Measurements from ENCODE around the gene HECTD4.
"Not testable (repeated sequence)": the region's sequence is repeated elsewhere in the genome, so short reads cannot be mapped to it uniquely, and the experiment has no call there.

The HECTD4 gene

GRCh38 chr12:112256780-112257179, 125.5 kb downstream of the HECTD4 start:
- H3K4me1 ChIP-seq (ENCODE audit: control insufficient read depth in 2 of 2, insufficient read depth in 1 of 2, low read depth in 1 of 2, low read length in 2 of 2), result no peaks in the 10 kb centered on the region
- no peak overlapping the region for H3K18ac ChIP-seq (ENCODE audit: low read length)
- H3K27ac ChIP-seq (replicated peaks; ENCODE audit: low read length), result no peak overlapping the region
- H3K14ac ChIP-seq (ENCODE audit: low read length), result no peak overlapping the region
- no peak overlapping the region for H4K91ac ChIP-seq (ENCODE audit: low read depth, low read length, poor library complexity)
- H2AFZ ChIP-seq (ENCODE audit: low read length), result no peak overlapping the region
- no peak overlapping the region for H3K9ac ChIP-seq (ENCODE audit: low read depth, low read length, poor library complexity)
- no peak overlapping the region for H3K4ac ChIP-seq (ENCODE audit: low read length)
- H3K79me1 ChIP-seq (ENCODE audit: low read depth, low read length), result no peaks in the 10 kb centered on the region
- no peaks in the 10 kb centered on the region for H3K9me3 ChIP-seq (replicated peaks in 1 of 2; ENCODE audit: control insufficient read depth in 2 of 2, insufficient read depth in 1 of 2, low read depth in 1 of 2, low read length in 2 of 2)
- H2BK120ac ChIP-seq (ENCODE audit: low read depth, low read length), result no peak overlapping the region
- no peak overlapping the region for H3K23ac ChIP-seq (ENCODE audit: low read depth, low read length, poor library complexity)
- no peak overlapping the region for H3K4me3 ChIP-seq (ENCODE audit: low read length in 2 of 2)
- H3K27me3 ChIP-seq (ENCODE audit: control insufficient read depth in 3 of 3, insufficient read depth in 3 of 3, low read depth in 1 of 3, low read length in 3 of 3), result no peaks in the 10 kb centered on the region
- no peak overlapping the region for H2AK5ac ChIP-seq (ENCODE audit: low read depth, low read length)
- no peak overlapping the region for H2BK12ac ChIP-seq (ENCODE audit: low read length)
- H3K4me2 ChIP-seq (ENCODE audit: insufficient read depth, low read length, poor library complexity, severe bottlenecking), result no peak overlapping the region
- WGBS, 2 donors (ENCODE audit: extremely low coverage in 2 of 2, insufficient read length in 2 of 2, insufficient replicate concordance in 1 of 2), result no CpG with 5 or more reads among the region's 3 CpGs
- H3K36me3 ChIP-seq (replicated peaks in 1 of 2; ENCODE audit: control insufficient read depth in 2 of 2, insufficient read depth in 2 of 2, low read length in 2 of 2), result peaks cover 8 to 89% of the 10 kb centered on the region in 2 donors
- no peak overlapping the region for H2BK5ac ChIP-seq (ENCODE audit: low read length)
- no peak overlapping the region for H2BK15ac ChIP-seq (ENCODE audit: low read length)
- H4K8ac ChIP-seq (ENCODE audit: low read depth, low read length), result no peak overlapping the region
- no peak for DNase-seq (ENCODE audit: low spot score)

DNA sequence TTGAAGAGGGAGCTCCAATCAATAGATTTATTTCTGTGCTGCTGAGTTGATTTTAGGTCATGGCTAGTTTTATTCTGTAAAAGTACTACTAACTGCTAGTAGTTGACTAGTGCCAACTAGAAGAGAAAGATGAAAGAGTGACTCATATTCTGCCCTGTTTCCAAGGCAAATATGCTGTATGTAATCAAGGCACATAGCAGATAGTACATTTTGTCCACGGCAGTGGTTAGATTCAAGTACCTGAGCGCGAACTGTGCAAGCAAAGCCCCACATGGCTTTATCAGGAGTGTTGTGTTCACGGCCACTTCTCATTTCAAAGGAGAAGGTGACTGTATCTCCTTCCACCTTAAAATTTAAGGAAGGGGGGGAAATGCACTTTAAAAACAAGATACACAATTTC, 130.0 kb downstream of the HECTD4 start:
- no peak overlapping the region for H3K4me3 ChIP-seq (ENCODE audit: low read length in 2 of 2)
- peaks cover 7 to 97% of the 10 kb centered on the region in 2 donors for H3K36me3 ChIP-seq (replicated peaks in 1 of 2; ENCODE audit: control insufficient read depth in 2 of 2, insufficient read depth in 2 of 2, low read length in 2 of 2)
- no peak overlapping the region for H4K91ac ChIP-seq (ENCODE audit: low read depth, low read length, poor library complexity)
- H3K14ac ChIP-seq (ENCODE audit: low read length), result no peak overlapping the region
- H3K79me1 ChIP-seq (ENCODE audit: low read depth, low read length), result no peaks in the 10 kb centered on the region
- H2BK15ac ChIP-seq (ENCODE audit: low read length), result no peak overlapping the region
- no peak overlapping the region for H2BK120ac ChIP-seq (ENCODE audit: low read depth, low read length)
- no peak overlapping the region for H3K4ac ChIP-seq (ENCODE audit: low read length)
- H3K4me2 ChIP-seq (ENCODE audit: insufficient read depth, low read length, poor library complexity, severe bottlenecking), result no peak overlapping the region
- no CpG with 5 or more reads among the region's 4 CpGs for WGBS, 2 donors (ENCODE audit: extremely low coverage in 2 of 2, insufficient read length in 2 of 2, insufficient replicate concordance in 1 of 2)
- H3K18ac ChIP-seq (ENCODE audit: low read length), result no peak overlapping the region
- no peak overlapping the region for H4K8ac ChIP-seq (ENCODE audit: low read depth, low read length)
- no peak overlapping the region for H2AK5ac ChIP-seq (ENCODE audit: low read depth, low read length)
- H3K9ac ChIP-seq (ENCODE audit: low read depth, low read length, poor library complexity), result no peak overlapping the region
- no peak for DNase-seq (ENCODE audit: low spot score)
- no peaks in the 10 kb centered on the region for H3K4me1 ChIP-seq (ENCODE audit: control insufficient read depth in 2 of 2, insufficient read depth in 1 of 2, low read depth in 1 of 2, low read length in 2 of 2)
- no peak overlapping the region for H2AFZ ChIP-seq (ENCODE audit: low read length)
- no peaks in the 10 kb centered on the region for H3K9me3 ChIP-seq (replicated peaks in 1 of 2; ENCODE audit: control insufficient read depth in 2 of 2, insufficient read depth in 1 of 2, low read depth in 1 of 2, low read length in 2 of 2)
- H3K27me3 ChIP-seq (ENCODE audit: control insufficient read depth in 3 of 3, insufficient read depth in 3 of 3, low read depth in 1 of 3, low read length in 3 of 3), result no peaks in the 10 kb centered on the region
- no peak overlapping the region for H3K27ac ChIP-seq (replicated peaks; ENCODE audit: low read length)
- H2BK5ac ChIP-seq (ENCODE audit: low read length), result no peak overlapping the region
- H3K23ac ChIP-seq (ENCODE audit: low read depth, low read length, poor library complexity), result no peak overlapping the region
- H2BK12ac ChIP-seq (ENCODE audit: low read length), result no peak overlapping the region

- not testable (repeated sequence) for H2BK12ac ChIP-seq (ENCODE audit: low read length); H4K8ac ChIP-seq (ENCODE audit: low read depth, low read length); DNase-seq (ENCODE audit: low spot score); H3K4me1 ChIP-seq (ENCODE audit: control insufficient read depth in 2 of 2, insufficient read depth in 1 of 2, low read depth in 1 of 2, low read length in 2 of 2); H2BK120ac ChIP-seq (ENCODE audit: low read depth, low read length); H3K9ac ChIP-seq (ENCODE audit: low read depth, low read length, poor library complexity); H2BK5ac ChIP-seq (ENCODE audit: low read length); H3K79me1 ChIP-seq (ENCODE audit: low read depth, low read length); H3K4ac ChIP-seq (ENCODE audit: low read length); H3K27ac ChIP-seq (replicated peaks; ENCODE audit: low read length); H3K18ac ChIP-seq (ENCODE audit: low read length); H4K91ac ChIP-seq (ENCODE audit: low read depth, low read length, poor library complexity); H3K4me3 ChIP-seq (ENCODE audit: low read length in 2 of 2); H3K14ac ChIP-seq (ENCODE audit: low read length); H2AFZ ChIP-seq (ENCODE audit: low read length); H3K9me3 ChIP-seq (replicated peaks in 1 of 2; ENCODE audit: control insufficient read depth in 2 of 2, insufficient read depth in 1 of 2, low read depth in 1 of 2, low read length in 2 of 2); H3K4me2 ChIP-seq (ENCODE audit: insufficient read depth, low read length, poor library complexity, severe bottlenecking); H2AK5ac ChIP-seq (ENCODE audit: low read depth, low read length); H2BK15ac ChIP-seq (ENCODE audit: low read length); H3K23ac ChIP-seq (ENCODE audit: low read depth, low read length, poor library complexity); H3K27me3 ChIP-seq (ENCODE audit: control insufficient read depth in 3 of 3, insufficient read depth in 3 of 3, low read depth in 1 of 3, low read length in 3 of 3)
- H3K36me3 ChIP-seq (replicated peaks in 1 of 2; ENCODE audit: control insufficient read depth in 2 of 2, insufficient read depth in 2 of 2, low read length in 2 of 2), result peaks cover 6 to 96% of the 10 kb centered on the region in 2 donors
- no CpG with 5 or more reads among the region's 1 CpG for WGBS, 2 donors (ENCODE audit: extremely low coverage in 2 of 2, insufficient read length in 2 of 2, insufficient replicate concordance in 1 of 2)
Measured at GRCh38 chr12:112244902-112245301, 137.3 kb downstream of the HECTD4 start.

GRCh38 chr12:112243255-112244110, 138.7 kb downstream of the HECTD4 start:
- no peak overlapping the region for H3K27ac ChIP-seq (replicated peaks; ENCODE audit: low read length)
- H2BK15ac ChIP-seq (ENCODE audit: low read length), result no peak overlapping the region
- DNase-seq (ENCODE audit: low spot score), result no peak
- no peak overlapping the region for H3K14ac ChIP-seq (ENCODE audit: low read length)
- H3K18ac ChIP-seq (ENCODE audit: low read length), result no peak overlapping the region
- H3K9ac ChIP-seq (ENCODE audit: low read depth, low read length, poor library complexity), result no peak overlapping the region
- H2AK5ac ChIP-seq (ENCODE audit: low read depth, low read length), result no peak overlapping the region
- H3K36me3 ChIP-seq (replicated peaks in 1 of 2; ENCODE audit: control insufficient read depth in 2 of 2, insufficient read depth in 2 of 2, low read length in 2 of 2), result peaks cover 12 to 97% of the 10 kb centered on the region in 2 donors
- whole genome bisulfite sequencing, 2 donors (ENCODE audit: extremely low coverage in 2 of 2, insufficient read length in 2 of 2, insufficient replicate concordance in 1 of 2), result no CpG with 5 or more reads among the region's 25 CpGs
- no peak overlapping the region for H4K91ac ChIP-seq (ENCODE audit: low read depth, low read length, poor library complexity)
- H3K9me3 ChIP-seq (replicated peaks in 1 of 2; ENCODE audit: control insufficient read depth in 2 of 2, insufficient read depth in 1 of 2, low read depth in 1 of 2, low read length in 2 of 2), result no peaks in the 10 kb centered on the region
- no peak overlapping the region for H2BK5ac ChIP-seq (ENCODE audit: low read length)
- H2BK12ac ChIP-seq (ENCODE audit: low read length), result no peak overlapping the region
- H2BK120ac ChIP-seq (ENCODE audit: low read depth, low read length), result no peak overlapping the region
- H3K23ac ChIP-seq (ENCODE audit: low read depth, low read length, poor library complexity), result no peak overlapping the region
- H3K4me1 ChIP-seq (ENCODE audit: control insufficient read depth in 2 of 2, insufficient read depth in 1 of 2, low read depth in 1 of 2, low read length in 2 of 2), result no peaks in the 10 kb centered on the region
- H3K79me1 ChIP-seq (ENCODE audit: low read depth, low read length), result no peaks in the 10 kb centered on the region
- no peak overlapping the region for H3K4me2 ChIP-seq (ENCODE audit: insufficient read depth, low read length, poor library complexity, severe bottlenecking)
- no peaks in the 10 kb centered on the region for H3K27me3 ChIP-seq (ENCODE audit: control insufficient read depth in 3 of 3, insufficient read depth in 3 of 3, low read depth in 1 of 3, low read length in 3 of 3)
- H4K8ac ChIP-seq (ENCODE audit: low read depth, low read length), result no peak overlapping the region
- H3K4me3 ChIP-seq (ENCODE audit: low read length in 2 of 2), result peak overlapping the region in 1 of 2 donors; percentile 1
- H3K4ac ChIP-seq (ENCODE audit: low read length), result no peak overlapping the region
- no peak overlapping the region for H2AFZ ChIP-seq (ENCODE audit: low read length)

All from neuronal stem cell (in vitro differentiated cells).